Measurements from ENCODE around the gene ATG10. TPM values are rescaled to one million over a fixed set of nuclear protein-coding genes. Genes with fewer than 3 reads are reported as not detected.

ATG10 gene
- total RNA-seq, 1 experiment from 2014 or later = 7.6 TPM

- H3K23ac ChIP-seq (ENCODE audit: insufficient read length, low read depth, low read length) = no peak overlapping the region
- no peaks in the 10 kb centered on the region for H3K79me2 ChIP-seq (ENCODE audit: insufficient read depth, low read length)
- no peaks in the 10 kb centered on the region for H3K9me3 Mint-ChIP-seq
- no peaks in the 10 kb centered on the region for H4K20me1 ChIP-seq (ENCODE audit: control insufficient read depth, insufficient read depth, insufficient read length)
- no peak overlapping the region for H3K27ac ChIP-seq (ENCODE audit: insufficient read length, low read depth, low read length)
- TF ChIP-seq CTCF (conservative IDR thresholded peaks at IDR 0.05) = no peak
- no peak for DNase-seq
- H4K5ac ChIP-seq (ENCODE audit: insufficient read length, low read depth, low read length) = no peak overlapping the region
- no peaks in the 10 kb centered on the region for H3K27me3 Mint-ChIP-seq (ENCODE audit: low read depth)
- H2BK20ac ChIP-seq (ENCODE audit: low read depth, low read length, poor library complexity, severe bottlenecking) = no peak overlapping the region
- WGBS (ENCODE audit: extremely low coverage, insufficient read length, low lambda C conversion rate) = no CpG with 5 or more reads among the region's 7 CpGs
- no peak overlapping the region for H3K14ac ChIP-seq (ENCODE audit: insufficient read depth, low read length)
- H2BK15ac ChIP-seq (ENCODE audit: low read depth, low read length) = no peak overlapping the region
- H2BK5ac ChIP-seq (ENCODE audit: insufficient read length, low read length) = no peak overlapping the region
- H3K18ac ChIP-seq (ENCODE audit: insufficient read length, low read depth, low read length) = no peak overlapping the region
- 0 out of 7 replicates have a peak, but pooled peaks cover 0 to 5% (median 0%) of the 10 kb centered on the region in 3 experiments for H3K36me3 Mint-ChIP-seq (ENCODE audit: insufficient read depth in 1 of 3, low read depth in 3 of 3)
- H3K79me1 ChIP-seq (ENCODE audit: insufficient read depth, low read depth, low read length, poor library complexity, severe bottlenecking) = no peaks in the 10 kb centered on the region
- H3T11ph ChIP-seq (ENCODE audit: low read length) = no peak overlapping the region
- no peak overlapping the region for H3K4me3 Mint-ChIP-seq
- H3K27me3 ChIP-seq (ENCODE audit: insufficient read depth, low read length) = no peaks in the 10 kb centered on the region
- no peak overlapping the region for H2AFZ ChIP-seq (ENCODE audit: low read length)
- no peak overlapping the region for H4K91ac ChIP-seq (ENCODE audit: insufficient read length, low read depth, low read length)
- H3K4me1 ChIP-seq (ENCODE audit: insufficient read depth, low read length) = no peaks in the 10 kb centered on the region
- no peak overlapping the region for H3K4ac ChIP-seq (ENCODE audit: low read depth, low read length)
- no peak overlapping the region for H3K56ac ChIP-seq (ENCODE audit: insufficient read length, low read depth, low read length)
- no peak overlapping the region for H3K9ac ChIP-seq (ENCODE audit: extremely low read depth, insufficient read length, low read length)
- no peak overlapping the region for H4K8ac ChIP-seq (replicated peaks; ENCODE audit: insufficient read length, low read depth, low read length)
- no peak overlapping the region for H2BK12ac ChIP-seq (ENCODE audit: insufficient read length, low read depth, low read length)
- H3K4me1 Mint-ChIP-seq = peaks cover 7 to 12% of the 10 kb centered on the region in 2 experiments
- H3K27ac Mint-ChIP-seq = peak overlapping the region in 1 of 3 experiments; percentile 12; a peak in 1 of 7 replicates
- H2AK5ac ChIP-seq (ENCODE audit: insufficient read length, low read length) = no peak overlapping the region
- H3K4me2 ChIP-seq (ENCODE audit: insufficient read depth, insufficient read length, low read length) = no peak overlapping the region
- no peak overlapping the region for H2BK120ac ChIP-seq (ENCODE audit: low read depth, low read length, poor library complexity, severe bottlenecking)
- H3K23me2 ChIP-seq (ENCODE audit: insufficient read length, low read depth, low read length, poor library complexity, severe bottlenecking) = no peaks in the 10 kb centered on the region
- H3K9me3 ChIP-seq (ENCODE audit: control insufficient read depth, low read depth, low read length) = no peaks in the 10 kb centered on the region
Observed at GRCh38 chr5:82218374-82219156, 246.7 kb downstream of the ATG10 start.

Data from H9 (cell line).